NB4 (cell line): ENCODE results near the gene GLYR1.

ENCODE experiments used
- MYC ChIP-seq: IDR thresholded peaks from 2 replicates; pipeline ENCODE4 v1.6.1; 2011; ENCODE audit warnings: low read depth, low read length
- TF ChIP-seq, protein P1 (sequence below): IDR thresholded peaks from one replicate; pipeline ENCODE4 v1.5.1; 2012; ENCODE audit warnings: low read depth, low read length

DNA sequence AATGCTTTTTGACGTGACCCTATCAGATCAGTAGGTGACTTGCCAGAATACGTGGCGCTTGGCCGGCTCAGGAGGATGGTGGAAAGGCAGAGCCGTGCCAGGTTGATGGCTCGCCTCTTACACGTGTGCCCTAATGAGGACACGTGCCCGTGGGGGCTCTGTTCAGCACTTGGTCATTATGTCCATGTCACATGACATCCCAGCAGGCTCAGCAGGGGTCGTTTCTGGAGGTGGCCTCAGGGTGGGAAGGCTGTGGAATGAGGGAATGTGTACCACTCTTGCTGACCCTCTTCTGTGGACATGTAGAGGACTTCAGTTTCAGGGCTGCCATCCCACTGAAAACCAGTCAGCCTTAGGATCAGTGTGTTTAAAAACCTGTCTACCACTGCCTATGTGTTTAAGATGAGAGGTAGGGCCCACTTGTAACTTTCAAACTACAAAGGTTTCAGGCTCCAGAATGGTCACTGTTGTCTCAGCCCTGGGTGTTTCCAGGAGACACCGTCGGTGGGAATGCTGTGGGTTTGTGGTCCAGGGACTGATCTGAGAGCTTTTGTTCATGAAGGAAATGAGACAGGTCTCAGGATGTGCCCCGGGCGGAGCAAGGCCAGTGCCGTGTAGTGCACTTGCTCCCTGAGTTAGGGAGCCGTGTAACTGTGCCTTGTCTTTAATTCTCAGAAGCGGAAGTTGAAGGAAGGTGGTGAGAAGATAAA, 12.3 kb upstream of the GLYR1 start:
- TF ChIP-seq, protein P1, sequence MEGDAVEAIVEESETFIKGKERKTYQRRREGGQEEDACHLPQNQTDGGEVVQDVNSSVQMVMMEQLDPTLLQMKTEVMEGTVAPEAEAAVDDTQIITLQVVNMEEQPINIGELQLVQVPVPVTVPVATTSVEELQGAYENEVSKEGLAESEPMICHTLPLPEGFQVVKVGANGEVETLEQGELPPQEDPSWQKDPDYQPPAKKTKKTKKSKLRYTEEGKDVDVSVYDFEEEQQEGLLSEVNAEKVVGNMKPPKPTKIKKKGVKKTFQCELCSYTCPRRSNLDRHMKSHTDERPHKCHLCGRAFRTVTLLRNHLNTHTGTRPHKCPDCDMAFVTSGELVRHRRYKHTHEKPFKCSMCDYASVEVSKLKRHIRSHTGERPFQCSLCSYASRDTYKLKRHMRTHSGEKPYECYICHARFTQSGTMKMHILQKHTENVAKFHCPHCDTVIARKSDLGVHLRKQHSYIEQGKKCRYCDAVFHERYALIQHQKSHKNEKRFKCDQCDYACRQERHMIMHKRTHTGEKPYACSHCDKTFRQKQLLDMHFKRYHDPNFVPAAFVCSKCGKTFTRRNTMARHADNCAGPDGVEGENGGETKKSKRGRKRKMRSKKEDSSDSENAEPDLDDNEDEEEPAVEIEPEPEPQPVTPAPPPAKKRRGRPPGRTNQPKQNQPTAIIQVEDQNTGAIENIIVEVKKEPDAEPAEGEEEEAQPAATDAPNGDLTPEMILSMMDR, result no peak
- no peak for TF ChIP-seq MYC
